ENCODE data around the gene SLC35E3. TPM values are rescaled to one million over a fixed set of nuclear protein-coding genes. Genes with fewer than 3 reads are reported as not detected.

The SLC35E3 gene
- total and polyA plus RNA-seq, 2 of the 13 experiments (the other 11 are each of a cell fraction or from before 2014, with no cell fraction given), result 13.0 to 22.1 TPM

DNA sequence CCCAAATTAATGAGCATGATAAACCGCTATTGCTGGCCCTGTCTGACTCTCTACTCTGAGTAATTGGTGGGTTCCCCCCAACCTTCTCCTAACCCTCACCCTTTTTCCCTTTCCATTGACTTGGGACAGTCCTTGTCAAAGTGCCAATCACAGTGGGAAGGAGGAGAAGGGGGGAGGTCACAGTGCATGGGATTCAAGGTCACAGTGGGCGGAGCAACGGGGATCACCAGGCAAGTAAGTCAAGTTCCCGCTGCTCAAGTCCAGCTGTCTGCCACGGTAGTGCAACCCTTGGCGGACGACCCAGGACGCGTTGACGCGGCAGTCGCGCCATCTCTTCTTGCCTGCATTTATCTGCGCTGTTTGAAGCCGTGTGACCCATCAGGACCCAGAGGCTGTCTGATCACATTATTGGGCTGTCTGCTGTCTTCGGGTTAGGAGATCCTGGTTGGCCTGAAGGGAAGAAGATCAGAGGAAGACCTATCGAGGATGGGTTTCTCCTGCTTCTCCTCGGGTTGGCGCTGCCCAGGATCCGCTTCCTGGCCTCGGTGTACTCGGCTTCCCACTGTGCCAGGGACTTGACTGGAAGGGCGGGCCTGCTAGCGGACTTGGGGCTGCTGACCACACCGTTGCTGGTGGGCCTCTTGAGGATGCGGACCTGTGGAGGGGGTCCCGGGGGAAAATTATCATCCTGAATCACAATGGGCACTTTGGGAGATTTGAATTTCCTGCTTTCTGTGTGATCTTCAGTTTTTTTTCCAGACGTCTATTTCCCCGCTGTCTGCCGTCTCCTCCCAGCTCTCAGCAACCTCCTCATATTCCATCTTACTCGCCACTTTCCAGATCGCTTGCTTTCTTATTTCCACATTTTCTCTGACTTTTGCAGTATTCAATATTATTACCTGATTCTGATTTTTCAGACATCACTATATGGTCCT is 58.9 kb downstream of the SLC35E3 start (continued):
- TF ChIP-seq ATF4 (CRISPR knock-in tag; IDR thresholded peaks at IDR 0.05) (0 out of 4 replicates have a peak, but pooled peaks of 1 of the 2 experiments have one; percentile 44), ZNF773 (CRISPR knock-in tag; IDR thresholded peaks at IDR 0.05; ENCODE audit: borderline replicate concordance) (peak; percentile 37; the same call in 1 of the 2 replicates), FOSL1 (CRISPR knock-in tag; IDR thresholded peaks at IDR 0.05; ENCODE audit: borderline replicate concordance) (no peak), ZBTB43 (CRISPR knock-in tag; conservative IDR thresholded peaks at IDR 0.05) (peak; percentile 31; the same call in 1 of the 2 replicates), SNAI1 (CRISPR knock-in tag; IDR thresholded peaks at IDR 0.05; ENCODE audit: borderline replicate concordance) (no peak), ZNF839 (CRISPR knock-in tag; IDR thresholded peaks at IDR 0.05; ENCODE audit: borderline replicate concordance) (peak; percentile 72; the same call in 1 of the 2 replicates), NR2F6 (IDR thresholded peaks at IDR 0.05) (peak; percentile 86), NR2F6 (CRISPR knock-in tag; IDR thresholded peaks at IDR 0.05) (peak; percentile 88), SNRNP70 (IDR thresholded peaks at IDR 0.05; ENCODE audit: low read depth, low read length) (no peak), ZFY (CRISPR knock-in tag; IDR thresholded peaks at IDR 0.05) (peak; percentile 57; the same call in 1 of the 2 replicates), CBX1 (IDR thresholded peaks at IDR 0.05; ENCODE audit: low read depth) (no peak), ZNF274 (CRISPR knock-in tag; IDR thresholded peaks at IDR 0.05) (peak; percentile 67; the same call in 1 of the 2 replicates), RAD51 (IDR thresholded peaks at IDR 0.05; ENCODE audit: borderline replicate concordance) (no peak), ZNF335 (CRISPR knock-in tag; IDR thresholded peaks at IDR 0.05) (peak; percentile 63; the same call in 1 of the 2 replicates), SNAPC4 (CRISPR knock-in tag; IDR thresholded peaks at IDR 0.05) (0 out of 2 replicates have a peak, but pooled peaks have one; percentile 27), FOXC1 (CRISPR knock-in tag; IDR thresholded peaks at IDR 0.05; ENCODE audit: borderline replicate concordance) (peak; percentile 79; the same call in 1 of the 2 replicates), NCOA5 (CRISPR knock-in tag; IDR thresholded peaks at IDR 0.05) (no peak), KLF13 (CRISPR knock-in tag; IDR thresholded peaks at IDR 0.05) (no peak)
- TF ChIP-seq, protein P1, sequence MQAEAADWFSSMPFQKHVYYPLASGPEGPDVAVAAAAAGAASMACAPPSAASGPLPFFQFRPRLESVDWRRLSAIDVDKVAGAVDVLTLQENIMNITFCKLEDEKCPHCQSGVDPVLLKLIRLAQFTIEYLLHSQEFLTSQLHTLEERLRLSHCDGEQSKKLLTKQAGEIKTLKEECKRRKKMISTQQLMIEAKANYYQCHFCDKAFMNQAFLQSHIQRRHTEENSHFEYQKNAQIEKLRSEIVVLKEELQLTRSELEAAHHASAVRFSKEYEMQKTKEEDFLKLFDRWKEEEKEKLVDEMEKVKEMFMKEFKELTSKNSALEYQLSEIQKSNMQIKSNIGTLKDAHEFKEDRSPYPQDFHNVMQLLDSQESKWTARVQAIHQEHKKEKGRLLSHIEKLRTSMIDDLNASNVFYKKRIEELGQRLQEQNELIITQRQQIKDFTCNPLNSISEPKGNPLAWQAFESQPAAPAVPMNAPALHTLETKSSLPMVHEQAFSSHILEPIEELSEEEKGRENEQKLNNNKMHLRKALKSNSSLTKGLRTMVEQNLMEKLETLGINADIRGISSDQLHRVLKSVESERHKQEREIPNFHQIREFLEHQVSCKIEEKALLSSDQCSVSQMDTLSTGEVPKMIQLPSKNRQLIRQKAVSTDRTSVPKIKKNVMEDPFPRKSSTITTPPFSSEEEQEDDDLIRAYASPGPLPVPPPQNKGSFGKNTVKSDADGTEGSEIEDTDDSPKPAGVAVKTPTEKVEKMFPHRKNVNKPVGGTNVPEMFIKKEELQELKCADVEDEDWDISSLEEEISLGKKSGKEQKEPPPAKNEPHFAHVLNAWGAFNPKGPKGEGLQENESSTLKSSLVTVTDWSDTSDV (CRISPR knock-in tag; IDR thresholded peaks at IDR 0.05), result no peak

Measured in HepG2 (cell line).